Stimulated activated CD4-positive, alpha-beta T cell treated with anti-CD3 and anti-CD28 coated beads, Interleukin-1b, Interleukin-23, amount 100 ng/mL, for 4 hours (primary cell): Measurements from ENCODE around the gene NCKIPSD.

Experiments used
- DNase-seq, 2 donors: peaks; one replicate each; pipeline ENCODE4 v3.0.0-alpha.2; 2020; ENCODE audit warnings: low read depth in 2 of 2

NCKIPSD gene

DNA sequence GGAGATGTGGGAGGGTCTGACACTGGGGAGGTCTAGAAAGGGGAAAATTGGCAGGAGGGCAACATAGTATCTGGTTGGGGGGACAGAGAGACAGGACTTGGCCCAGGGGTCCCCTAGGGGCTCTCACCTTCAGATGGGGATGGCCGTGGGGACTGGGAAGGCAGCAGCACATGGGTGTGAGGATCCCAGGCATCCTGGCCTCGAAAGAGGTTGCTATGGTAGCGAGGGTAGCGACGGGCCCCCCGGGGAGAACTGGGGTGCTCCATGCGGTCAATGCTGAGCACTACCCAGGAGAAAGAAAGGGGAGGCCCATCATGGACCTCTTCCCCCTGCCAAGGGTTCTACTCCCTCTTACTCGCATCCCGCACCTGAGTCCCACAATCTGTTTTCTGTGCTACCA is 38.0 kb downstream of the NCKIPSD start:
- no peak for DNase-seq

DNA sequence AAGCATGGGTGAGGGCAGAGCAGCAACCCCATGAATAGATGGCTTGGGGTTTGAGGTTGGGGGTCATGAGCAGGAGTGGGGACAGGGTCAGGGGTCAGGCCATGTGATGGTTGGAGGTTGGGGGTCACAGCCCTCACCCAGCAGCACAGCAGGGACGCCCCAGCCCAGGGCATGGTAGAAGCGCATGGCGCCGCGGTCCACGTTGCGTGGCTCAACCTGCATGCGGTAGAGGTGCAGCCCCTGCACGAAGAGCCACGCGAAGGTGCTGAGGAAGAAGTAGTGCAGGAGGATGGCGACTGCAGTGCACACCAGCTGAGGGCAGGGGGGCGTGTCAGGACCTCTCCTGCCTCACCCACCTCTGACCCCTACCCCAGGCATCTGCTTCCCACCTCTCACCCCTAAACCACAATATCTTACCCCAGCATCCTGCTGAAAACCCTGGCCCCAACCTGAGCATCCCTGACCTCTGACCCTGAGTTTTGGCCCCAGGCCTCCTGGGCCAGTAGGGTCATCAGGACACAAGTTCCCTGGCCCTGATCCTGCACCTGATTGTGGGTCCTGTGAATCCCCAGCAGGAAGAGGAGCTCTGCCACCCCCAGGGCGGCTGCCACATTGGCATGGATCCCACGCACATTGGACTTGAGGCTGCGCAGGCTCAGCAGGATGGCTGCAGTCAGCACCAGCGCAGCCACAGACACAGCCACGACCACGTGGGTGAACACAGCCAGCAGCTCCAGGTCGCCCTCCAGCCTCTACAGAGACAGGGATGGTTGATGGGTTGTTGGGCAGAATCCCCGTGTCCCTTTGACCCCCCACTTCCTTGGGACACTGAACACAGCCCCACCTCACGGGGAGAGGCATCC is 40.6 kb downstream of the NCKIPSD start:
- DNase-seq = no peak

GRCh38 chr3:48642605-48643004 is 43.1 kb downstream of the NCKIPSD start:
- DNase-seq = no peak

GRCh38 chr3:48641396-48641795 is 44.3 kb downstream of the NCKIPSD start:
- no peak for DNase-seq

GRCh38 chr3:48639944-48640606 is 45.6 kb downstream of the NCKIPSD start:
- no peak for DNase-seq

DNA sequence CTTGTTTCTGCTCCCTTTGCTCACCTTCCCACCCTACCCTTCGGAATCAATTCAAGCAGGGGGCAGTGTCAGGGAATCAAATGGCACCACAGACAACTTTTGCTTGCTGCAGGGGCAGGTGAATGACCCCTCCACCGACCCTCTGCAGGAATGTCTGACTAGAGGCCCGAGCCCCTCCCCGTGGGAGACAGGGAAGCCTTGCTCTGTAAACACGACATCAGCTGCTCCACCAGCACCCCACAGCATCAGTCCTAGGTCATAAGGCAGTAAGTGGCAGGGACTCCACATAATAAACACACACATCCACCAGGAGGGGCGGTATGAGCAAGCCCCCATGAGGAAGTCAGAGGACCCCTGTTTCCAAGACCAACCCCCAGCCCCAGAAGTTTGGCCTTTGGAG is 48.4 kb downstream of the NCKIPSD start:
- no peak for DNase-seq

DNA sequence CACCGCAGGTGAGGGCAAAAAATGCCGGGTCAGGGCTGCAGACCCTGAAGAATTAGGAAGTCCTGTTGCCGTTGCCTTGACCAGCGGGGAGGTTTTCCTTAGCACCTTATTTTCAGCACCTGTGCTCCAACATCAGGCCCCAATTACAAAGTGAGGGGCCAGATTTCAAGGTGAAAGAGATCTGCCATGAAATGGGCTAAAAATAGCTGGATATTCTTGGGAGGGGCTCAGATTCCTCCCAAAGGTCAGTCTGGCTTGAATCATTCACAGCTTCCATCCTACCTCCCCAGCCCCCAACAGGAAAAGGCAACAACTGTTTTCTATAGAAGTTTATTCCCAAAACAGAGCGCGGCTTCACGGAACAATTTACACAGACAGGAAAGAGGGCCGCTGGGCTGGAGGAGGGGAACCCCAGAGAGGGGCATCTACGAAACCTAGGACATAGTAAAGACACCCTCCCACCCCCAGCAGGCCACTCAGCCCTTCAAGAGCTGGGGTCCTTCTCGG is 49.5 kb downstream of the NCKIPSD start:
- DNase-seq = no peak

DNA sequence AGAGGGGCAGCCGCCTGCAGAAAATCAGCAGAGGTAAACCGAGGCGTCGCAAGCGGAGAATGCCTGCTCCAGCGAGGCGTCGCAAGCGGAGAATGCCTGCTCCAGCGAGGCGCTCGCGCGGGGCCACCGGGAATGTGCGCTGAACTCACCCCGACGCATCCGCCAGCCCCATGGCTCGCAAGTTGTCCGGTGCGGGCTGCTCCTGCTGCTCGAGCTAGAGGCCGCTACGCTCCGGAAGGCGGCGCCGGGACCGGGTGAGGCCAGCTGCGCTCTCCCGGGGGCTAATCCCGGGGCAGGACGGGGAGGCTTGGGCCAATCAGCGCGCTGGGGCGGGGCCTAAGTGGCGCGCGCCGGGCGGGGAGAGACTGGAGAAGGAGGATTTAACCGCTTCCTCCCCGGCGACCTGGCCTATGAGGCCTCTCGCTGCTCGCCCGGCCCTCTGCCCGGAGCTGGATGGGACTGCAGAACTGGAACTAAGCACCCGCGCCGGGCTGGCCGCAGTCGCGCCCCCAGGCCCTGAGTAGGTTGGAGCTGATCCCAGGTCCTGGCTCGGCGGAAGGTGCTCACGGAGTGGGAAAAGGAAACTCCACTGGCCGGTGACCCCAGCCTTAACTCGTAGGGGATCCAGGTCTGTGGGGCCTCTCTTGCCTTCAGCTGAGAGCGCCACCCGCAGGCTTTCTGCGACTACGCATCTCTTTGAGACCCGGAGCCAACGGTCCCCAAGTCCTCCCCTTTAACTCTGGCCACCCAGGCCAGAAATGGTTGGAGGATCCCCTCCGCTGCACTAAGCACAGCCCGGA is 50.3 kb downstream of the NCKIPSD start, which contains the start of gene SLC26A6:
Gene SLC26A6, minus strand, starts transcription at position 240 of the 800 bp plus-strand sequence. Its CDS starts 68 bp downstream, at position 172.
- peak; percentile 84 to 93 for DNase-seq

- DNase-seq = peak; percentile 39 to 55
Observed at GRCh38 chr3:48634661-48635221, 51.0 kb downstream of the NCKIPSD start.

GRCh38 chr3:48633743-48634142 is 52.0 kb downstream of the NCKIPSD start:
- no peak for DNase-seq

DNA sequence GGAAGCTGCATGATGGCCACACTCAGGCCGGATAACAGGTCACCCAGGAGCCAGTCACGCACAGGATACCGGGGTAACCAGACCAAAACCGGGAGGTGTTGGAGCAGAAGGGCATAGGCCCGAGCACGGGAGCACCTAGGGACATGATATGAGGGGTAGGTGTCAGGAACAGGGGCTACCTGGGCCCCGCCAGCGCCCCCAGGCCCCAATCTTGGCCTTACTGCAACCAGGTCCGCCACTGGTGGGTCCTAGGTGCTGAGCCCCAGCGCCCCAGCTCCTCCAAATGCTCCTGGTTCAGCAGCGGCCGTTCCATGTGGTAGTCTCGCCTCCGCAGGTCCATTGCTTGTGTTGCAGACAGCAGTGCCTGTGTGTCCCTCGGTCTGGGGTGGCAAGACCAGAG is 52.5 kb downstream of the NCKIPSD start:
- DNase-seq = no peak

- no peak for DNase-seq
Observed at GRCh38 chr3:48631516-48632448, 53.9 kb downstream of the NCKIPSD start.

DNA sequence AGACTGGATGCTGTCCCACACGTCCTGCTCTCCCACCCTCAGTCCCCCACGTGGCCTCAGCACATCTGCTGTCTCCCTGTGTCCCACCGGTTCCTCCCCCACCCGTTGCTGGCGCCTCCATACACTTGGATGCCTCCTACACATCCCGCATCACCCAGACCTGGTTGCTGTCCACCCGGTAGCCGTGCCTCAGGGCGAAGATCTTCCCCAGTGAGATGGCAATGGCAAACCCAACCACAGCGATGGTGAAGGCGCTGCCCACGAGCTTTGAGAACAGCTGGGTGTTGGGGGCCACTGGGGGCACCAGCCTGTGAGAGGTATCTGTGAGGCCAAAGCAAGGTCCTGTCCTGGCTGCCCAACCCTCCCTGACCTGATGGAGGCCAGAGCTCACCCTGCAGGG is 54.9 kb downstream of the NCKIPSD start:
- no peak for DNase-seq

DNA sequence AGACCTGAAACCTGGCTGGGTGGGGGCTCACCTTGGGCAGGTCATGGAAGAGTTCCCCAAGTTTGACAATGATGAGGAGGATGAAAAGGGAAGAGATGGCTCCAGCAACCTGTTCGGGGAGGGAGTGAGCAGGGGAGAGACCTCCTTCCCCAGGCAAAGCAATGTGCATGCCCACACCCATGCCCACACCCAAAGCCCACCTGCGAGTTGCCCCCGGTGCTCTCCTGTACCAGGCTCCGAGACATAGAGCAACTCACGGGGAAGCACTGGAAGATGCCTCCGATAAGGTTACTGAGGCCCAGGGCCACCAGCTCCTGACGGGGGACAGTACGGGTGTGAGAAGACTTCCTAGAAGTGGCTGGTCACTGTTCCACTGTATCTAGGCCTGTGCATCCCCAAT is 55.3 kb downstream of the NCKIPSD start:
- DNase-seq = no peak

GRCh38 chr3:48629894-48630293 is 55.8 kb downstream of the NCKIPSD start:
- no peak for DNase-seq

GRCh38 chr3:48628277-48629017 is 57.3 kb downstream of the NCKIPSD start:
- no peak for DNase-seq

GRCh38 chr3:48625600-48625999 is 60.1 kb downstream of the NCKIPSD start:
- DNase-seq = no peak

- DNase-seq = no peak
Observed at GRCh38 chr3:48624767-48625166, 60.9 kb downstream of the NCKIPSD start.

DNA sequence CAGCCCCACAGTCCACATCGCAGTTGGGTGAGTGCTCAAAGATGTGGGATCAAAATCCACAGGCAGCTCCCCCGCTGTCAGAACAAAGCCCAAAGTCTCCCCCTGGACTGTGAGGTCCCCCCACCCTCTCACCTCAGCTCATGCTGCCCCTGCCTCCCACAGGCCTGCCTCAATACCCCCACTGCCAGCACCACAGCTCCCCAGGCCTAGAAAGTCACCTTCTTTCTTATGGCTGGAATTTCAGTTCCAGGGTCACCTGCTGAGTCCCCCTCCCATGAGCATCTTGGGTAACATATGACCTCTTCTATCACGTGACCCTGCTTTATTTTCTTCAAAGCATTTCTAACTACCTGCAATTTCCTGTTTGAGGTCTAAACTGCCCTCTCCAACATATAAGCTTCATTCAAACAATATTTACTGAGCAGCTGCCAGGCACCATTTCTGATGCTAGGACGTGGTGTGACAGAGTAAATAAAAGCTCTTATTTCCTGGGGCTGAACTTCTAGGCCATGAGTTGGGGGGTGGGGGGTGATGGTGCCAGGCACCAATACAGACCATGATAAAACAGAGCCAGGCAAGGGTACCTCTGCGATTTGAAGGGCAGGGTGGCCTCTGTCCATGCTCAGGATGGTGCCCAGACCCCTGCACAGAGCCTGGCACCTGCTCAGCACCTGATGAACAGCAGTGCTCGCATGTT is 61.7 kb downstream of the NCKIPSD start:
- DNase-seq = no peak
